ENCODE results near the gene NOX4. TPM values are rescaled to one million over a fixed set of nuclear protein-coding genes. Genes with fewer than 3 reads are reported as not detected.

NOX4 gene
- polyA plus RNA-seq, 3 donors: not detected

DNA sequence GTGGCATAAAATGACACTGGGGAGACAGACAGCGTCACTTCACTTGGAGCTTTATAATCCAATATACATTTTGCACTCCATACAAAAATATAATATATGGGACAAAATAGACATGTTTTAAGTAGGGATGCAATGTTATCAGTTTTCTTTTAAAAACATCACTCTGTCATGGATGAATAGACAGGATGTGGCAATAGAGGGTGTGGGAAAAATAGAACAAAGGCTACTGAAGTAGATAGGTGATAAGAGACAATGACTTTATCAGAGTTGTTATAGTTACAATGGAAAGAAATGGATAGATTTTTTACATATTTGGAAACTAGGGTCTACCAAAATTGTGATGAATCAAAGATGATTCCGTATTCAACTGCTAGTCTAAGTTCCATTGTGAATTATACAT lies 13.1 kb upstream of the NOX4 start:
- Mint-ChIP-seq H3K9me3 (peaks cover 0 to 1% (median 0%) of the 10 kb centered on the region in 7 donors), H3K4me3 (no peak overlapping the region), H3K27ac (no peak overlapping the region), H3K27me3 (ENCODE audit: low read depth in 3 of 3) (peaks cover 0 to 2% (median 0%) of the 10 kb centered on the region in 3 donors), H3K36me3 (no peaks in the 10 kb centered on the region), H3K4me1 (no peaks in the 10 kb centered on the region)
- Histone ChIP-seq H3K27ac (ENCODE audit: low read depth in 1 of 2, low read length in 2 of 2) (no peak overlapping the region), H3K36me3 (replicated peaks in 1 of 2; ENCODE audit: control insufficient read depth in 1 of 2, insufficient read depth in 2 of 2, low read length in 2 of 2) (no peaks in the 10 kb centered on the region), H4K20me1 (ENCODE audit: insufficient read depth, low read length) (no peaks in the 10 kb centered on the region), H3K27me3 (ENCODE audit: control insufficient read depth in 2 of 2, insufficient read depth in 2 of 2, low read length in 2 of 2) (no peaks in the 10 kb centered on the region), H3K4me1 (ENCODE audit: control insufficient read depth in 1 of 2, insufficient read depth in 2 of 2, low read length in 2 of 2) (no peaks in the 10 kb centered on the region), H3K79me2 (ENCODE audit: insufficient read depth, low read length) (no peaks in the 10 kb centered on the region), H3K4me3 (replicated peaks in 1 of 3; ENCODE audit: low read depth in 2 of 3, low read length in 3 of 3) (no peak overlapping the region), H3K9ac (ENCODE audit: insufficient read depth, low read length, poor library complexity, severe bottlenecking) (no peak overlapping the region), H3K4me2 (replicated peaks; ENCODE audit: extremely low read depth, low read length, poor library complexity, severe bottlenecking) (no peak overlapping the region), H2AFZ (ENCODE audit: insufficient read depth, low read depth, low read length, poor library complexity, severe bottlenecking) (no peak overlapping the region), H3K9me3 (replicated peaks in 1 of 2; ENCODE audit: control insufficient read depth in 1 of 2, insufficient read depth in 1 of 2, low read length in 2 of 2) (no peaks in the 10 kb centered on the region)
- no CpG with 5 or more reads among the region's 2 CpGs for WGBS (ENCODE audit: insufficient coverage)
- DNase-seq: no peak
- intact Hi-C loops (cut with micrococcal nuclease): no loop called here
- TF ChIP-seq, protein P1, sequence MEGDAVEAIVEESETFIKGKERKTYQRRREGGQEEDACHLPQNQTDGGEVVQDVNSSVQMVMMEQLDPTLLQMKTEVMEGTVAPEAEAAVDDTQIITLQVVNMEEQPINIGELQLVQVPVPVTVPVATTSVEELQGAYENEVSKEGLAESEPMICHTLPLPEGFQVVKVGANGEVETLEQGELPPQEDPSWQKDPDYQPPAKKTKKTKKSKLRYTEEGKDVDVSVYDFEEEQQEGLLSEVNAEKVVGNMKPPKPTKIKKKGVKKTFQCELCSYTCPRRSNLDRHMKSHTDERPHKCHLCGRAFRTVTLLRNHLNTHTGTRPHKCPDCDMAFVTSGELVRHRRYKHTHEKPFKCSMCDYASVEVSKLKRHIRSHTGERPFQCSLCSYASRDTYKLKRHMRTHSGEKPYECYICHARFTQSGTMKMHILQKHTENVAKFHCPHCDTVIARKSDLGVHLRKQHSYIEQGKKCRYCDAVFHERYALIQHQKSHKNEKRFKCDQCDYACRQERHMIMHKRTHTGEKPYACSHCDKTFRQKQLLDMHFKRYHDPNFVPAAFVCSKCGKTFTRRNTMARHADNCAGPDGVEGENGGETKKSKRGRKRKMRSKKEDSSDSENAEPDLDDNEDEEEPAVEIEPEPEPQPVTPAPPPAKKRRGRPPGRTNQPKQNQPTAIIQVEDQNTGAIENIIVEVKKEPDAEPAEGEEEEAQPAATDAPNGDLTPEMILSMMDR (IDR thresholded peaks at IDR 0.05): no peak

DNA sequence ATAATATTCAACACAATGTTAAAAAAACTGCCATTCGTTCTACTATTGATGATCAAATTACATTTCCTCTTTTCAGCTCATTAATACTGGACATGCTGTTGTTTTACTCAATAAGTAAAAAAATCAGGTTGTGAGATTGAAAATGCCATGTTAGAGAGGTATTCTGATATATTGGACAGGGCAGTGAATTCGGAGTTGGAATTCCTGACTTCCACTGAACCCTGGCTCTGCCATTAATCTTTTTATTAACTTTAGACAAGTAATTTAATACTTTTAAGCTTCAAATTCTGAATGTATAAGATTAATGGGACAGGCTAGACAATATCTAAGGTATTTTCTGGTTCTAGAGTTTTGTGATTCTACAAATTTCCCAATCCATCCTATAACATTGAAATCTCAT lies 12.2 kb upstream of the NOX4 start:
- H4K20me1 ChIP-seq (ENCODE audit: insufficient read depth, low read length): no peaks in the 10 kb centered on the region
- H2AFZ ChIP-seq (ENCODE audit: insufficient read depth, low read depth, low read length, poor library complexity, severe bottlenecking): no peak overlapping the region
- no peaks in the 10 kb centered on the region for H3K4me1 ChIP-seq (ENCODE audit: control insufficient read depth in 1 of 2, insufficient read depth in 2 of 2, low read length in 2 of 2)
- Mint-ChIP-seq H3K27ac (no peak overlapping the region), H3K36me3 (no peaks in the 10 kb centered on the region), H3K4me3 (no peak overlapping the region), H3K27me3 (ENCODE audit: low read depth in 3 of 3) (peaks cover 0 to 2% (median 0%) of the 10 kb centered on the region in 3 donors), H3K9me3 (peaks cover 0 to 1% (median 0%) of the 10 kb centered on the region in 7 donors), H3K4me1 (no peaks in the 10 kb centered on the region)
- H3K9me3 ChIP-seq (replicated peaks in 1 of 2; ENCODE audit: control insufficient read depth in 1 of 2, insufficient read depth in 1 of 2, low read length in 2 of 2): no peaks in the 10 kb centered on the region
- intact Hi-C loops (cut with micrococcal nuclease): no loop called here
- H3K27me3 ChIP-seq (ENCODE audit: control insufficient read depth in 2 of 2, insufficient read depth in 2 of 2, low read length in 2 of 2): no peaks in the 10 kb centered on the region
- H3K79me2 ChIP-seq (ENCODE audit: insufficient read depth, low read length): no peaks in the 10 kb centered on the region
- H3K4me2 ChIP-seq (replicated peaks; ENCODE audit: extremely low read depth, low read length, poor library complexity, severe bottlenecking): no peak overlapping the region
- H3K27ac ChIP-seq (ENCODE audit: low read depth in 1 of 2, low read length in 2 of 2): no peak overlapping the region
- TF ChIP-seq, protein P1 (IDR thresholded peaks at IDR 0.05): no peak
- H3K9ac ChIP-seq (ENCODE audit: insufficient read depth, low read length, poor library complexity, severe bottlenecking): no peak overlapping the region
- no CpG with 5 or more reads among the region's 2 CpGs for WGBS (ENCODE audit: insufficient coverage)
- no peak for DNase-seq
- H3K36me3 ChIP-seq (replicated peaks in 1 of 2; ENCODE audit: control insufficient read depth in 1 of 2, insufficient read depth in 2 of 2, low read length in 2 of 2): no peaks in the 10 kb centered on the region
- H3K4me3 ChIP-seq (replicated peaks in 1 of 3; ENCODE audit: low read depth in 2 of 3, low read length in 3 of 3): no peak overlapping the region

All from CD14-positive monocyte (primary cell).